Keratinocyte (primary cell): Measurements from ENCODE around the gene NFATC1. TPM values are rescaled to one million over a fixed set of nuclear protein-coding genes. Genes with fewer than 3 reads are reported as not detected.
A peak's percentile ranks its signal among the peaks of the same experiment; 100 is the strongest.

Experiments
- DNase-seq: peaks from one replicate; pipeline ENCODE4 v3.0.0-alpha.2; 2011; ENCODE audit warnings: low read depth, missing footprints, low spot score
- FAIRE-seq: peaks from 2 replicates; lab custom pipeline; 2011; peaks lifted over from hg19 to GRCh38; lab: Jason Lieb, UNC
- H2AFZ ChIP-seq: 2 replicates; pipeline ENCODE4 v1.6.0; 2012; ENCODE audit warnings: low read length, control low read depth, inconsistent platforms; ENCODE audit not compliant: control insufficient read depth
- H3K27ac ChIP-seq: 2 replicates; pipeline ENCODE4 v1.5.1; 2011; ENCODE audit warnings: low read length; ENCODE audit not compliant: control insufficient read depth, insufficient read depth
- H3K27me3 ChIP-seq: 3 replicates; pipeline ENCODE4 v1.6.0; 2011; ENCODE audit warnings: low read length; ENCODE audit not compliant: control insufficient read depth, insufficient read depth; ENCODE audit errors: extremely low read depth
- H3K36me3 ChIP-seq, 2 experiments: 2 replicates in 1 of 2; 3 replicates in 1 of 2; pipeline ENCODE4 v1.5.1; 2011; ENCODE audit warnings: low read length in 2 of 2, mild to moderate bottlenecking in 1 of 2; ENCODE audit not compliant: control insufficient read depth in 2 of 2, insufficient read depth in 2 of 2; ENCODE audit errors: extremely low read depth in 1 of 2
- H3K4me1 ChIP-seq: 3 replicates; pipeline ENCODE4 v1.5.1; 2011; ENCODE audit warnings: low read length; ENCODE audit not compliant: control insufficient read depth, insufficient read depth; ENCODE audit errors: extremely low read depth
- H3K4me2 ChIP-seq: 3 replicates; pipeline ENCODE4 v1.6.0; 2011; ENCODE audit warnings: low read depth, low read length; ENCODE audit not compliant: control insufficient read depth, insufficient read depth; ENCODE audit errors: extremely low read depth
- H3K4me3 ChIP-seq, 3 experiments: fragments of 200-600 bp in 1 of 3; sonication (generic) in 1 of 3; 2 replicates in 2 of 3; 3 replicates in 1 of 3; pipeline ENCODE4 v1.5.1; 2011 to 2016; ENCODE audit warnings: low read length in 3 of 3, mild to moderate bottlenecking in 3 of 3, control low read depth in 2 of 3, inconsistent platforms in 1 of 3, low read depth in 1 of 3, mixed read lengths in 1 of 3, mixed run types in 1 of 3, moderate library complexity in 1 of 3; ENCODE audit not compliant: control insufficient read depth in 2 of 3, insufficient read depth in 2 of 3; ENCODE audit errors: extremely low read depth in 1 of 3
- H3K79me2 ChIP-seq: 2 replicates; pipeline ENCODE4 v1.6.0; 2012; ENCODE audit warnings: low read length; ENCODE audit not compliant: control insufficient read depth, insufficient read depth
- H3K9ac ChIP-seq: 3 replicates; pipeline ENCODE4 v1.6.0; 2011; ENCODE audit warnings: low read length; ENCODE audit not compliant: control insufficient read depth, insufficient read depth; ENCODE audit errors: extremely low read depth
- H3K9me1 ChIP-seq: 3 replicates; pipeline ENCODE4 v1.6.0; 2011; ENCODE audit warnings: low read length; ENCODE audit not compliant: control insufficient read depth, insufficient read depth; ENCODE audit errors: extremely low read depth
- H3K9me3 ChIP-seq: 2 replicates; pipeline ENCODE4 v1.5.1; 2012; ENCODE audit warnings: low read depth, low read length; ENCODE audit not compliant: control insufficient read depth
- H4K20me1 ChIP-seq: 3 replicates; pipeline ENCODE4 v1.6.0; 2011; ENCODE audit warnings: low read length; ENCODE audit not compliant: control insufficient read depth, insufficient read depth; ENCODE audit errors: extremely low read depth
- EZH2 ChIP-seq: IDR thresholded peaks from one replicate; pipeline ENCODE4 v1.6.1; 2012; ENCODE audit warnings: inconsistent platforms, mild to moderate bottlenecking, low read length, moderate library complexity
- dilution Hi-C: fragments of 300-500 bp; cut with MboI; formaldehyde crosslinking; loops from one replicate; pipeline ENCODE4 v1.7.0; 2020; ENCODE audit warnings: low sequenced_read_pairs; ENCODE audit not compliant: extremely low pct_ligation_motif_present
- polyA plus RNA-seq, 5 experiments: library from polyadenylated mRNA; depleted of rRNA in 3 of 5; stranded (reverse) in 3 of 5; stranded (forward) in 1 of 5; unstranded in 1 of 5; fragments of >200 nt; gene quantifications; 1 replicate in 1 of 5; 2 replicates in 3 of 5; 3 replicates in 1 of 5; pipeline versions ENCODE4 v1.2.1 to v1.2.3, GENCODE V29; 2011 to 2012; ENCODE audit warnings: missing spikeins in 2 of 5, low read depth in 1 of 5, low replicate concordance in 1 of 5
- TF ChIP-seq, protein P1 (sequence below), 3 experiments: IDR thresholded peaks in 1 of 3; conservative IDR thresholded peaks in 1 of 3; optimal IDR thresholded peaks in 1 of 3; 2 replicates in 2 of 3; 3 replicates in 1 of 3; pipeline versions ENCODE3 to v1.5.1; 2011; ENCODE audit warnings: low read length in 3 of 3, mild to moderate bottlenecking in 3 of 3, moderate library complexity in 2 of 3, control low read depth in 1 of 3, inconsistent platforms in 1 of 3; ENCODE audit not compliant: insufficient read depth in 2 of 3; ENCODE audit errors: extremely low read depth in 1 of 3

The NFATC1 gene
- polyA plus RNA-seq, 1 donor (not counting 4 experiments of a cell fraction or from before 2014, with no cell fraction given): 0.77 TPM

DNA sequence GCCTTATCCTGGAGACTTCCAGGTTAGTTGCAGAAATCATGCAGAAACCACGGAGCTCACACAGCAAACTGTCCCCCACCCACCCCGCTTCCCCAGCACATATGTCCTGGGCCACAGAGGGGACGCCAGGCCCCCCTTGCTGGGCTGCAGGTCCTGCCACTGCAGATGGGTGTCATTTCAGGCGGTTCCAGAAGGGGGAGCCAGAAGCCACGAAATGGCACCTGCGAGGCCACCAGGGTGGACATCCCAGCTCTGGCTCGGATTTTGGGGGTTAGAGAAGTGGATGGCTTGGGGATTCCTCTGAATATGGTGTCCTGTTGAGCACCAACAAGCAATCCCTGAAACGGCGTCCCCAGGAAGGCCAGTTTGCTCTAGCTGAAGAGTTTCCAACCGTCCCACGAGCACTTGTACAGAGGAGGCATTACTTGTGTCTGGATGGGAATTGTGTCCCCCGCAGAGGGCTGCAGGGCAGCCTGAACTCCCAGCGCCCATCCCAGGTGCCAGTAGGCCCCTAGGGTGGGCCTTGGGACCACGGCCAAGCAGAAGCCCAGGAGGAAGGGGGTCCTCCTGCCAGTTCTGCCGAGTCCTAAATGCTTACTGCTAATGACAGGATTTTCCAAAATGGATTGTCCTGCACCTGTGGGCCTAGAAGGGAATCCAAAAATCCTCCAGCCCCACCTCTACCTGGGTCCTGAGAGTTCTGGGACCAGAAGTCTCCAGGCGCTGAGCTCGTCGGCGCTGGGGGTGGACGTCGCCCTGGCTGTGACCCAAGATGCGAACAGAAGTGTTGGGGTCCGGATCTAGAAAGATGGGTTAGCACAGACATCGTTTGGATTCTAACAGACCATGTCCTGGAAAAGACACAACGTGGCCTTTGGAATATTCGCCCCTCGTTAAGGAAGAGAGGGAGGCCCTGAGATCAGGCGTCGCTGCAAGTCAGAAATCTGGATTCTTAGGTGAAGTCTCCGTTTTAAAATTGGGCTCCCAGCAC lies 14.6 kb upstream of the NFATC1 start:
- Histone ChIP-seq H3K79me2 (no peaks in the 10 kb centered on the region), H3K27ac (no peak overlapping the region), H3K9me3 (no peaks in the 10 kb centered on the region), H3K4me2 (no peak overlapping the region), H3K9me1 (no peaks in the 10 kb centered on the region), H2AFZ (no peak overlapping the region), H3K27me3 (peaks cover 12% of the 10 kb centered on the region), H3K9ac (no peak overlapping the region), H3K36me3 (peaks cover 0 to 6% of the 10 kb centered on the region in 2 experiments), H4K20me1 (peaks cover 5% of the 10 kb centered on the region), H3K4me3 (no peak overlapping the region), H3K4me1 (peaks cover 4% of the 10 kb centered on the region)
- no peak for TF ChIP-seq EZH2
- TF ChIP-seq, protein P1, sequence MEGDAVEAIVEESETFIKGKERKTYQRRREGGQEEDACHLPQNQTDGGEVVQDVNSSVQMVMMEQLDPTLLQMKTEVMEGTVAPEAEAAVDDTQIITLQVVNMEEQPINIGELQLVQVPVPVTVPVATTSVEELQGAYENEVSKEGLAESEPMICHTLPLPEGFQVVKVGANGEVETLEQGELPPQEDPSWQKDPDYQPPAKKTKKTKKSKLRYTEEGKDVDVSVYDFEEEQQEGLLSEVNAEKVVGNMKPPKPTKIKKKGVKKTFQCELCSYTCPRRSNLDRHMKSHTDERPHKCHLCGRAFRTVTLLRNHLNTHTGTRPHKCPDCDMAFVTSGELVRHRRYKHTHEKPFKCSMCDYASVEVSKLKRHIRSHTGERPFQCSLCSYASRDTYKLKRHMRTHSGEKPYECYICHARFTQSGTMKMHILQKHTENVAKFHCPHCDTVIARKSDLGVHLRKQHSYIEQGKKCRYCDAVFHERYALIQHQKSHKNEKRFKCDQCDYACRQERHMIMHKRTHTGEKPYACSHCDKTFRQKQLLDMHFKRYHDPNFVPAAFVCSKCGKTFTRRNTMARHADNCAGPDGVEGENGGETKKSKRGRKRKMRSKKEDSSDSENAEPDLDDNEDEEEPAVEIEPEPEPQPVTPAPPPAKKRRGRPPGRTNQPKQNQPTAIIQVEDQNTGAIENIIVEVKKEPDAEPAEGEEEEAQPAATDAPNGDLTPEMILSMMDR (optimal IDR thresholded peaks at IDR 0.05 in 1 of 3, IDR thresholded peaks at IDR 0.05 in 1 of 3, conservative IDR thresholded peaks at IDR 0.05 in 1 of 3; ENCODE audit: extremely low read depth in 1 of 3, insufficient read depth in 2 of 3, low read length in 3 of 3): peak; percentile 72 to 88 (median 85)
- DNase-seq (no peak), FAIRE-seq (no peak)
- dilution Hi-C loops: no loop called here

DNA sequence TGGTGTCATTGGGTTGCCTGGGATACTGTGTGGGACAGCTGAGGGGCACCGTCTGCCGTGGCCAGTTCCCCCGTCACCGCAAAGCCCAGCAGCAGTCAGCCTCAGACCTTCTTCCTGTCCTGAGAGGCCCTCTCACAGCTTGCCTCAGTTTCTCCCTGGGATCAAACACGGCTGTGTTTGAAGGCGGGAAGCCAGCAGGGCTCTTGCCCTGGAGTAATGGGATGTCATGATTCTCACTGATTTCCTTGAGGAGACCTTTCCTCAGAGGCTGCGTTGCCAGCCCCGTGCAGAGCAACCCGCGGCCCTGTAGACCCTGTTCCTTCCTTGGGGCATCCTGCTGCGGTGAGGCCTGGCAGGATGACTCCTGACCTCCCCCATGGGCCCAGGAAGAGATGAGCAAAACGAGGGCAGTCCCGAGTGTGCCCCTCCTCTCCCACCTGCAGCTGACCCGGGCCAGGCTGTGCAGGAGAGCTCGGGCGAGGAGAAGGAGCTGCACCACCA lies 13.9 kb upstream of the NFATC1 start:
- Histone ChIP-seq H3K4me2 (no peak overlapping the region), H3K27ac (no peak overlapping the region), H3K4me3 (no peak overlapping the region), H3K79me2 (no peaks in the 10 kb centered on the region), H3K4me1 (peaks cover 4% of the 10 kb centered on the region), H3K27me3 (peaks cover 12% of the 10 kb centered on the region), H2AFZ (no peak overlapping the region), H4K20me1 (peaks cover 5% of the 10 kb centered on the region), H3K9me3 (no peaks in the 10 kb centered on the region), H3K36me3 (peaks cover 0 to 6% of the 10 kb centered on the region in 2 experiments), H3K9me1 (no peaks in the 10 kb centered on the region), H3K9ac (no peak overlapping the region)
- dilution Hi-C loops: no loop called here
- DNase-seq (no peak), FAIRE-seq (no peak)
- TF ChIP-seq, protein P1 (optimal IDR thresholded peaks at IDR 0.05 in 1 of 3, IDR thresholded peaks at IDR 0.05 in 1 of 3, conservative IDR thresholded peaks at IDR 0.05 in 1 of 3; ENCODE audit: extremely low read depth in 1 of 3, insufficient read depth in 2 of 3, low read length in 3 of 3): no peak
- no peak for TF ChIP-seq EZH2
